ENCODE data around the gene GAK.

The GAK gene

DNA sequence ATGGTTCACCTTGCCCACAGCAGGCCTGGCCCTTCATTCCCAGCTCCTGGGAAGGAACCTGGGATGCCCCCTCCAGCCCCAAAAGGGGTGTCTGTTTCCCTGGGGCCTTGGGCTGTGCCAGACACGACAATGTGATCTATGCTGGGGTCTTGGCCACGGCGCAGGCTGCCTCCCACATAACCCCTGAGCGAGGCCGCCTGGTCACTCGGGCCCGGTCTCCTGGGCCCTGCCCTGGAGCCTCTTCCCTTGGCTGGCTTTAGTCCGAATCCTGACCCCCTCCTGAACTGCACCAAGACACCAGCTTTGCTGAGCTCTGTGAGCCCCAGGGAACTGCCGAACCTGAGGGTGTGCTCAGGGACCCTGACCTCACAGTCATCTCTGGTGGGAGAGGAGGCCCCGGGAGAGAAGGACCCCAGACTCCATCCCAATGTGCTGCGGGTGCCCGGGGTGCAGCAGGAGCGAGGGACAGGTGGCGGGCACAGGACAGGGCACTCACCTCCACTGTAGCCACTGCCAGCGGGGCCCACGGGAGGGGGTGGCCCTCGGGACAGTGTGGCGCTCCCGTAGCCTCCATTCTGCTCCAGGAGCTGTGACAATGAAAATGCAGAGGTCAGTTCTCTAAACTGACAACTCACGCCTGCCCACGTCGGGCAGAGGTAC lies 42.0 kb downstream of the GAK start:
- no peak overlapping the region for H3K9ac ChIP-seq (ENCODE audit: low read length in 5 of 5)
- no peaks in the 10 kb centered on the region for H3K9me3 ChIP-seq (ENCODE audit: control insufficient read depth in 5 of 5, low read length in 5 of 5)
- H3K27me3 ChIP-seq (ENCODE audit: control insufficient read depth in 5 of 5, insufficient read depth in 4 of 5, low read length in 5 of 5), result no peaks in the 10 kb centered on the region
- H3K36me3 ChIP-seq (ENCODE audit: control insufficient read depth in 5 of 5, insufficient read depth in 5 of 5, low read length in 5 of 5), result peaks cover 0 to 89% (median 82%) of the 10 kb centered on the region in 5 donors
- no peak overlapping the region for H3K27ac ChIP-seq (ENCODE audit: low read depth, low read length)
- H3K4me1 ChIP-seq (ENCODE audit: control insufficient read depth in 5 of 5, insufficient read depth in 5 of 5, low read length in 5 of 5), result no peaks in the 10 kb centered on the region
- no peak overlapping the region for H3K4me3 ChIP-seq (ENCODE audit: low read depth in 1 of 5, low read length in 5 of 5)

DNA sequence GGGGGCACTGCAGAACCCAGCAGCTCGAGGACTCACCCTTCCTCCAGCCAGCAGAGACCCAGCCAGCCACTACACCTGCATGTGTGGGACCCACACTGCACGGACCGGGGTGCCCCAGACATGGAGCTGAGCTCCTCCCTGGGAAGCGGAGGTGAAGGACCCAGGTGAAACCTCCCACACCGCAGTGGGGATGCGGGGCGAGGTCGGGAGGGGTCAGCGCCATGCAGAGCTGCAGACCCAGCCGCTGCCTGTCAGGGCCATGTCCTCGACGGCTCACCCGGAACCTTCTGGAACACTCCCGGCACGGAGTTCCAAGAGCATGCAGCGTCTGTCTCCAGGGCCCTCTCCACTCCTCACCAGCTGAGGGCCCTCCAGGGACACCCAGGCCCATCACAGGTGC lies 42.6 kb downstream of the GAK start:
- no peaks in the 10 kb centered on the region for H3K27me3 ChIP-seq (ENCODE audit: control insufficient read depth in 5 of 5, insufficient read depth in 4 of 5, low read length in 5 of 5)
- no peak overlapping the region for H3K4me3 ChIP-seq (ENCODE audit: low read depth in 1 of 5, low read length in 5 of 5)
- no peaks in the 10 kb centered on the region for H3K4me1 ChIP-seq (ENCODE audit: control insufficient read depth in 5 of 5, insufficient read depth in 5 of 5, low read length in 5 of 5)
- no peak overlapping the region for H3K27ac ChIP-seq (ENCODE audit: low read depth, low read length)
- H3K36me3 ChIP-seq (ENCODE audit: control insufficient read depth in 5 of 5, insufficient read depth in 5 of 5, low read length in 5 of 5), result peaks cover 0 to 93% (median 85%) of the 10 kb centered on the region in 5 donors
- H3K9ac ChIP-seq (ENCODE audit: low read length in 5 of 5), result no peak overlapping the region
- H3K9me3 ChIP-seq (ENCODE audit: control insufficient read depth in 5 of 5, low read length in 5 of 5), result no peaks in the 10 kb centered on the region

DNA sequence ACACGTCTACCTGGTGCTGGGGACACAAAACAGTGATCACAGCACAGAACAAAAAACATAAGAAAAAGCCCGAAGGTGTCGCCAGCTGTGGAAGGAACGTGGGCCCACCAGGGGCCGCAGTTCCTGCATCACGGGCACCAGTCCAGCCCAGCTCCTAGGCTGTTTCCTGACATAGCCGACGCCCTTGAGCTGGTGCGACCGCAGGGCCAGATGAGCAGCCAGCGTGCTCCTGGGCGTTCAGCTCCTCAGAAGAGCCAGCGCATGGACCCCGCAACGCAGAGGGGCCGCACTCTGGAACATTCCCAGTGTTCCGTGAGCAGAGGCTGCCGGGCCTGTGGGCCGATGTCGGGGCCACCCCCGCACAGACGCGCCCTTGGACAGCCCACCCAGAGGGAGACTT lies 44.1 kb downstream of the GAK start:
- no peak overlapping the region for H3K9ac ChIP-seq (ENCODE audit: low read length in 5 of 5)
- no peak overlapping the region for H3K27ac ChIP-seq (ENCODE audit: low read depth, low read length)
- peaks cover 0 to 93% (median 87%) of the 10 kb centered on the region in 5 donors for H3K36me3 ChIP-seq (ENCODE audit: control insufficient read depth in 5 of 5, insufficient read depth in 5 of 5, low read length in 5 of 5)
- no peaks in the 10 kb centered on the region for H3K9me3 ChIP-seq (ENCODE audit: control insufficient read depth in 5 of 5, low read length in 5 of 5)
- H3K27me3 ChIP-seq (ENCODE audit: control insufficient read depth in 5 of 5, insufficient read depth in 4 of 5, low read length in 5 of 5), result no peaks in the 10 kb centered on the region
- no peaks in the 10 kb centered on the region for H3K4me1 ChIP-seq (ENCODE audit: control insufficient read depth in 5 of 5, insufficient read depth in 5 of 5, low read length in 5 of 5)
- H3K4me3 ChIP-seq (ENCODE audit: low read depth in 1 of 5, low read length in 5 of 5), result no peak overlapping the region

DNA sequence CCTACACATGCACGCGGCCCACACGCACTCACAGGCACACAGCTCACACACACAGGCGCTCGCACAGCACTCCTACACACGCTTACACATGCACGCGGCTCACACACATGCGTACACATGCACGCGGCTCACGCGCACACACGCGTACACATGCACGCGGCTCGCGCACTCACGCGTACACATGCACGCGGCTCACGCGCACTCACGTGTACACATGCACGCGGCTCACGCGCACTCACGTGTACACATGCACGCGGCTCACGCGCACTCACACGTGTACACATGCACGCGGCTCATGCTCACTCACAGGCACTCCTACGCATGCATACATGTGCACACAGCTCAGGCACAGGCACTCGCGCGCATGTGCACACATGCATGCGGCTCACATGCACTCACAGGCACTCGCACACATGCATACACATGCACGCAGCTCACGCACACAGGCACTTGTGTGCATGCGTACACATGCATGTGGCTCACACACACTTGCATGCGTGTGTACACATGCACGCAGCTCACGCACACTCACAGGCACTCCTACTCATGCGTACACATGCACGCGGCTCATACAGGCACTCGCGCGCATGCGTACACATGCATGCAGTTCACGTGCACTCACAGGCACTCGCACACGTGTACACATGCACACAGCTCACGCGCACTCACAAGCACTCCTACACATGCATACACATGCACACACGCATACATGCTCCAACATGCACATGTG lies 44.9 kb downstream of the GAK start:
- no peak overlapping the region for H3K4me3 ChIP-seq (ENCODE audit: low read depth in 1 of 5, low read length in 5 of 5)
- H3K27ac ChIP-seq (ENCODE audit: low read depth, low read length), result no peak overlapping the region
- H3K4me1 ChIP-seq (ENCODE audit: control insufficient read depth in 5 of 5, insufficient read depth in 5 of 5, low read length in 5 of 5), result no peaks in the 10 kb centered on the region
- no peak overlapping the region for H3K9ac ChIP-seq (ENCODE audit: low read length in 5 of 5)
- peaks cover 0 to 93% (median 87%) of the 10 kb centered on the region in 5 donors for H3K36me3 ChIP-seq (ENCODE audit: control insufficient read depth in 5 of 5, insufficient read depth in 5 of 5, low read length in 5 of 5)
- H3K9me3 ChIP-seq (ENCODE audit: control insufficient read depth in 5 of 5, low read length in 5 of 5), result no peaks in the 10 kb centered on the region
- H3K27me3 ChIP-seq (ENCODE audit: control insufficient read depth in 5 of 5, insufficient read depth in 4 of 5, low read length in 5 of 5), result no peaks in the 10 kb centered on the region

DNA sequence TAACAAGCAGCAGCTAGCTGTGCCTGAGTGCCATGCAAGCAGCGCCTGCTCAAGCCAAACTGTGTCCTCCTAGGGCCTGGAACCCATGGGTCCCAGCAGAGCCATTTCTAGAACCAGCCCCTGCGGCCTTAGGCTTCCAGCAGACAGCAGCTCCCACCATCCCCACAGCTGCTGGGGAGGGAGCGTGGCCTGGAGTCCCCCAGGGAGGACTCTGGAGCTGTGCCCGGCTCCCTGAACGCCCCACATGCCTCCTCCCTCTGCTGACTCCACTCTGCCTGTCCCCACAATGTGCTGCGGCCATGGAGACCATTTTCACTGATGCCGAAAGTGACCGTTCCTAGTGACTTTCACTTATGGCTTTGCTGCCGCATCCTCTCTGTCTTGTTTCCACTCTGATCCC lies 45.9 kb downstream of the GAK start:
- Histone ChIP-seq H3K9ac (ENCODE audit: low read length in 5 of 5) (no peak overlapping the region), H3K27me3 (ENCODE audit: control insufficient read depth in 5 of 5, insufficient read depth in 4 of 5, low read length in 5 of 5) (no peaks in the 10 kb centered on the region), H3K27ac (ENCODE audit: low read depth, low read length) (no peak overlapping the region), H3K36me3 (ENCODE audit: control insufficient read depth in 5 of 5, insufficient read depth in 5 of 5, low read length in 5 of 5) (peaks cover 0 to 97% (median 92%) of the 10 kb centered on the region in 5 donors), H3K4me1 (ENCODE audit: control insufficient read depth in 5 of 5, insufficient read depth in 5 of 5, low read length in 5 of 5) (no peaks in the 10 kb centered on the region), H3K9me3 (ENCODE audit: control insufficient read depth in 5 of 5, low read length in 5 of 5) (no peaks in the 10 kb centered on the region), H3K4me3 (ENCODE audit: low read depth in 1 of 5, low read length in 5 of 5) (no peak overlapping the region)

DNA sequence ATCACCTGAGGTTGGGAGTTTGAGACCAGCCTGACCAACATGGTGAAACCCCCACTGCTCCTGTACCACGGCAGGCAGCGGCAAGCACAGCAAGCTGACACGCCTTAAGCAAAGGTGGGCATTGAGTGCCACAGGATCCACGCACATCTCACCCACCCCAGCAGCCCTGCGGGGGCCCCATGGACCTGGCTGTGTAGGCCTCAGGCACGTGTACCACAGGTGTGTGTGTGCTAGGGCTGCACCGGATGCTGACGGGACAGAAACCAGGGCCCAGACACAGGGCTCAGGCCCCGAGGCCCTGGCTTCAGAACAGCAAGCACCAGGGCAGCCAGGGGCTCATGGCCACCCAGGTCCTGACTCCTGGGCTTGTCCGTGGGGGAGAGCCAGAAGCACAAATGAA lies 46.8 kb downstream of the GAK start:
- Histone ChIP-seq H3K9ac (ENCODE audit: low read length in 5 of 5) (no peak overlapping the region), H3K27ac (ENCODE audit: low read depth, low read length) (no peak overlapping the region), H3K27me3 (ENCODE audit: control insufficient read depth in 5 of 5, insufficient read depth in 4 of 5, low read length in 5 of 5) (no peaks in the 10 kb centered on the region), H3K36me3 (ENCODE audit: control insufficient read depth in 5 of 5, insufficient read depth in 5 of 5, low read length in 5 of 5) (peaks cover 0 to 100% (median 95%) of the 10 kb centered on the region in 5 donors), H3K9me3 (ENCODE audit: control insufficient read depth in 5 of 5, low read length in 5 of 5) (no peaks in the 10 kb centered on the region), H3K4me1 (ENCODE audit: control insufficient read depth in 5 of 5, insufficient read depth in 5 of 5, low read length in 5 of 5) (no peaks in the 10 kb centered on the region), H3K4me3 (ENCODE audit: low read depth in 1 of 5, low read length in 5 of 5) (no peak overlapping the region)

DNA sequence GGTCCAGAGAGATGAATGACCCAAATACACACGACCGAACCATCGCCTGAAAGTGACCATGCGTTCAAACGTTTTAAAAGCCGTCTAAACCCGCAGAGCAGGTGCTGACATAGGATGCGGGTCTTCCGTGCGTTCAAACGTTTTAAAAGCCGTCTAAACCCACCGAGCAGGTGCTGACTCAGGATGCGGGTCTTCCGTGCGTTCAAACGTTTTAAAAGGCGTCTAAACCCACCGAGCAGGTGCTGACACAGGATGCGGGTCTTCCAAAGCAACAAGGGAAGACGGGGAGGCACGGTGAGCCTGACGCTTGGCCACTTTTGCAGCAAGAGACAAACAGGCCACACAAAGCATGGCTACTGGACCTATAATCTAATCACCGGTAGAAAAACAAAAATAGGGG lies 47.2 kb downstream of the GAK start:
- H3K9me3 ChIP-seq (ENCODE audit: control insufficient read depth in 5 of 5, low read length in 5 of 5), result no peaks in the 10 kb centered on the region
- no peak overlapping the region for H3K27ac ChIP-seq (ENCODE audit: low read depth, low read length)
- no peaks in the 10 kb centered on the region for H3K4me1 ChIP-seq (ENCODE audit: control insufficient read depth in 5 of 5, insufficient read depth in 5 of 5, low read length in 5 of 5)
- H3K36me3 ChIP-seq (ENCODE audit: control insufficient read depth in 5 of 5, insufficient read depth in 5 of 5, low read length in 5 of 5), result peaks cover 0 to 100% (median 95%) of the 10 kb centered on the region in 5 donors
- no peak overlapping the region for H3K4me3 ChIP-seq (ENCODE audit: low read depth in 1 of 5, low read length in 5 of 5)
- no peaks in the 10 kb centered on the region for H3K27me3 ChIP-seq (ENCODE audit: control insufficient read depth in 5 of 5, insufficient read depth in 4 of 5, low read length in 5 of 5)
- H3K9ac ChIP-seq (ENCODE audit: low read length in 5 of 5), result no peak overlapping the region

DNA sequence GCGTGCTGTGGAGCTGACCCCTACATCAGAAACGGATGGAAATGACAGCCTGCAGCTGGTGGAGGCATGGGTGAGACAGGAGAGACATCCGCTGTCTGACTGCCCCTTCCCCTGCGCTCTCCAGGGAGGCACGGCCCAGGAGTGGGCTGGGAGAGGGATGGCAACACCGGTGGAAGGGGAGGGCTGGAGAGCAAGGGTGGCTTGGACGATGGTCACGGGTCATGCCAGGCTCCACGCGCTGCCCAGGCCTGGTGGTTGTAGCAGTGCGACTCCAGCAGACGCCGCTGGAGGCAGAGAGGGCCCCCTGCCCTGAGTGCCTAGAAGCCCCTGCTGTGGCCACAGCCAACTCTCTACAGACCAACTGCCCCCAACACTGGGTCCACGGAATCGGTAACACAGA lies 47.9 kb downstream of the GAK start:
- H3K4me1 ChIP-seq (ENCODE audit: control insufficient read depth in 5 of 5, insufficient read depth in 5 of 5, low read length in 5 of 5), result no peaks in the 10 kb centered on the region
- H3K4me3 ChIP-seq (ENCODE audit: low read depth in 1 of 5, low read length in 5 of 5), result no peak overlapping the region
- H3K9ac ChIP-seq (ENCODE audit: low read length in 5 of 5), result no peak overlapping the region
- H3K27me3 ChIP-seq (ENCODE audit: control insufficient read depth in 5 of 5, insufficient read depth in 4 of 5, low read length in 5 of 5), result no peaks in the 10 kb centered on the region
- no peak overlapping the region for H3K27ac ChIP-seq (ENCODE audit: low read depth, low read length)
- H3K9me3 ChIP-seq (ENCODE audit: control insufficient read depth in 5 of 5, low read length in 5 of 5), result no peaks in the 10 kb centered on the region
- H3K36me3 ChIP-seq (ENCODE audit: control insufficient read depth in 5 of 5, insufficient read depth in 5 of 5, low read length in 5 of 5), result peaks cover under 1 to 100% (median 95%) of the 10 kb centered on the region in 5 donors

DNA sequence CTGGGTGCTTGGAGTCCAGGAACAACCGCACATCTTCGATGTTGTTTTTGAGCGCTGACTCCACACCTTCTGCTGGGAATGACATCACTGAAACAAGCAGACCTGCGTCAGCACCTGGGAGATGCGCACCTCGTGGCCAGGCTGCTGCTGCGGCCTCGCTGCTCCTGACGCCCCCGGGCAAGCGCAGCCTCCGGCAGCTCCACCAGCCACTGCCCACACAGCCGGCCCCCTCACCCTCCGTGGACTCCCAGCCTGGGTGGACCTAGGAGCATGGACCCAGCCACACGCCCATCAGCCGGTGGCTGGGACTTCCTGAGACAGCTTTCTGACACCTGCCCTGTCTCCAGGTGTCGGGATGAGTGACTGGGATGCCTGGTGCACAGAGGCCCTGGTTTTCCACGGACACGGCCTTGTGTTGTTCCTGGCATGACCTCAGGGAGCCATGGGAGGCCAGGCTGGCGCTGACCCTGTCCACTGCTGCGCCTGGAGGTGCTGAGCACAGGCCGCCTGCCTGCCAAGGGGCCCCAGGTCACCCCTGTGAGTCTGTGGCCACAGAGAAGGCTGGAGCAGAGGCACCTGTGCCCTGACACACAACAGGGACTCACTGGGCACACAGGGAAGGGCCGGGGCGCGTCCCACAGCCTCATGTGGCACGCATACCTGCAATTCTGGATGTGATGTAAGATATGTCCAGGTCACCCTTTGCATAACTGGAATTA lies 48.6 kb downstream of the GAK start:
- Histone ChIP-seq H3K4me1 (ENCODE audit: control insufficient read depth in 5 of 5, insufficient read depth in 5 of 5, low read length in 5 of 5) (peaks cover 0 to under 1% (median 0%) of the 10 kb centered on the region in 5 donors), H3K36me3 (ENCODE audit: control insufficient read depth in 5 of 5, insufficient read depth in 5 of 5, low read length in 5 of 5) (peaks cover 2 to 100% (median 95%) of the 10 kb centered on the region in 5 donors), H3K9me3 (ENCODE audit: control insufficient read depth in 5 of 5, low read length in 5 of 5) (no peaks in the 10 kb centered on the region), H3K4me3 (ENCODE audit: low read depth in 1 of 5, low read length in 5 of 5) (no peak overlapping the region), H3K27me3 (ENCODE audit: control insufficient read depth in 5 of 5, insufficient read depth in 4 of 5, low read length in 5 of 5) (no peaks in the 10 kb centered on the region), H3K9ac (ENCODE audit: low read length in 5 of 5) (no peak overlapping the region), H3K27ac (ENCODE audit: low read depth, low read length) (no peak overlapping the region)

DNA sequence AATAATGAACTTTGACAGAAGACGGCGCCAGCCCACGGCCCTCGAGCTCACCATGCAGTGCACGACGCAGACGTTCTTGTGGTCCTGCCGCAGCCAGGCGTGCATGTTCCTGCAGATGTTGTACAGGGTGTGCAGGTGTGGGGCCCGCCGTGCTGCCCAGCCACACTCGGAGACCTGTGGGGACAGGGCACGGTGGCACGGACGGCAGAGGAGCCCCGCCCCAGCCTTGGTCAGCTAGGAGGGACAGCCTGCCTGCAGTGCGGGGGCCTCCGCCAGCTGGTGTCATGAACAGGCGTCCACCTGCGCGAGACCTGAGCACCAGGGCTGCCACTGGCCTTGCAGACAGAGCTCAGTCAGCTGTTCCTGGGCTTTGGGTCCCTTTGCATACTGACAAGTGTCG lies 49.5 kb downstream of the GAK start:
- Histone ChIP-seq H3K36me3 (ENCODE audit: control insufficient read depth in 5 of 5, insufficient read depth in 5 of 5, low read length in 5 of 5) (peaks cover 2 to 99% (median 89%) of the 10 kb centered on the region in 5 donors), H3K27me3 (ENCODE audit: control insufficient read depth in 5 of 5, insufficient read depth in 4 of 5, low read length in 5 of 5) (no peaks in the 10 kb centered on the region), H3K9ac (ENCODE audit: low read length in 5 of 5) (no peak overlapping the region), H3K4me3 (ENCODE audit: low read depth in 1 of 5, low read length in 5 of 5) (no peak overlapping the region), H3K27ac (ENCODE audit: low read depth, low read length) (no peak overlapping the region), H3K4me1 (ENCODE audit: control insufficient read depth in 5 of 5, insufficient read depth in 5 of 5, low read length in 5 of 5) (peaks cover 0 to 2% (median 0%) of the 10 kb centered on the region in 5 donors), H3K9me3 (ENCODE audit: control insufficient read depth in 5 of 5, low read length in 5 of 5) (no peaks in the 10 kb centered on the region)

Data from subcutaneous abdominal adipose tissue (tissue), 5 donors.